ENCODE results near the gene PRM2.

Gene PRM2

DNA sequence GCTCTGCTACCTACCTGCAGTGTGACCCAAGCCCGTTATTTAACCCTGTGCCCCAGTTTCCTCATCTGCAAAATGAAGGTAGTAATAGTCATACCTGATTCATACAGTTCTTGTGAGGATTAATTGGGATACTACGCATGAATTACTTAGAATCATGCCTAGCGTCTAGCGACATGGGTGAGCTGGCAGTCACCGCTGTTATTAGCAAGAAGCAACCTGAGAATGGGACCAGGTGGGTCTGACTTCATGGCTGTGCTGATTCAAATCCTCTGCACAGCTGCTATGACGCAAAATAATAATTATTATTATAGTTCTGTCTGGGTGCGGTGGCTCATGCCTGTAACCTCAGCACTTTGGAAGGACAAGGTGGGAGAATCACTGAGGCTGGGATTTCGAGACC, 28.1 kb downstream of the PRM2 start:
- Histone ChIP-seq H4K20me1 (ENCODE audit: control insufficient read depth, insufficient read depth, low read depth, low read length) (peaks cover 4% of the 10 kb centered on the region), H3K36me3 (ENCODE audit: control insufficient read depth, low read length) (peaks cover 15% of the 10 kb centered on the region), H3K27me3 (ENCODE audit: control insufficient read depth, low read length) (peaks cover 38% of the 10 kb centered on the region), H3K9me3 (ENCODE audit: control insufficient read depth, insufficient read depth, low read length) (no peaks in the 10 kb centered on the region), H3F3A (ENCODE audit: control insufficient read depth, insufficient read depth) (peaks cover 17% of the 10 kb centered on the region), H3K4me3 (ENCODE audit: low read length) (no peak overlapping the region), H3K27ac (ENCODE audit: low read depth, low read length) (no peak overlapping the region), H3K9me2 (replicated peaks; ENCODE audit: control insufficient read depth, low read length) (no peaks in the 10 kb centered on the region), H3K79me2 (ENCODE audit: control insufficient read depth, low read length) (peaks cover 9% of the 10 kb centered on the region), H3K4me1 (ENCODE audit: control insufficient read depth, low read length) (peaks cover 23% of the 10 kb centered on the region), H3K4me2 (ENCODE audit: low read length) (no peak overlapping the region)
- TF ChIP-seq, protein P1, sequence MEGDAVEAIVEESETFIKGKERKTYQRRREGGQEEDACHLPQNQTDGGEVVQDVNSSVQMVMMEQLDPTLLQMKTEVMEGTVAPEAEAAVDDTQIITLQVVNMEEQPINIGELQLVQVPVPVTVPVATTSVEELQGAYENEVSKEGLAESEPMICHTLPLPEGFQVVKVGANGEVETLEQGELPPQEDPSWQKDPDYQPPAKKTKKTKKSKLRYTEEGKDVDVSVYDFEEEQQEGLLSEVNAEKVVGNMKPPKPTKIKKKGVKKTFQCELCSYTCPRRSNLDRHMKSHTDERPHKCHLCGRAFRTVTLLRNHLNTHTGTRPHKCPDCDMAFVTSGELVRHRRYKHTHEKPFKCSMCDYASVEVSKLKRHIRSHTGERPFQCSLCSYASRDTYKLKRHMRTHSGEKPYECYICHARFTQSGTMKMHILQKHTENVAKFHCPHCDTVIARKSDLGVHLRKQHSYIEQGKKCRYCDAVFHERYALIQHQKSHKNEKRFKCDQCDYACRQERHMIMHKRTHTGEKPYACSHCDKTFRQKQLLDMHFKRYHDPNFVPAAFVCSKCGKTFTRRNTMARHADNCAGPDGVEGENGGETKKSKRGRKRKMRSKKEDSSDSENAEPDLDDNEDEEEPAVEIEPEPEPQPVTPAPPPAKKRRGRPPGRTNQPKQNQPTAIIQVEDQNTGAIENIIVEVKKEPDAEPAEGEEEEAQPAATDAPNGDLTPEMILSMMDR (IDR thresholded peaks at IDR 0.05; ENCODE audit: low read depth, low read length, poor library complexity, severe bottlenecking): no peak
- TF ChIP-seq EZH2phosphoT487 (IDR thresholded peaks at IDR 0.05; ENCODE audit: borderline replicate concordance, low read length): no peak

DNA sequence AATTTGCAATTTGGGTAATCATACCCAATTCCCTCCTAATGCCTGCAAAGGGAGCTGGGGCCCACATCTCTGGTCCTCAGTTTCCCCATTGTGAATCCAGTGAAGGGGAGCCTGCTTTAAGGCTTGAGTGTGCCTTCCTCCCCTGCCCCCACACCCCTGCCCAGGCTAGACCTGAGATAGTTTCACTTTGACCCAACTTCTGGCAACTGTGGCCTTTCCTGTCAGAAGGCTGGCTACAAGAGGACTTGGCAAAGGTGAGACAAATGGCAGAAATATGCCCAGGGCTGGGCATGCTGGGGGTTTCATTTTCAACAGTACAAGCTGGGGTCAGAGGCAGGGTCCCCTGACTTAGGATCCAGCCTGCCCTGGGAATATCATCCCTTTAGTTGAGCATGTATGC, 30.3 kb downstream of the PRM2 start:
- Histone ChIP-seq H3K9me3 (ENCODE audit: control insufficient read depth, insufficient read depth, low read length) (no peaks in the 10 kb centered on the region), H3K4me1 (ENCODE audit: control insufficient read depth, low read length) (peaks cover 10% of the 10 kb centered on the region), H3K36me3 (ENCODE audit: control insufficient read depth, low read length) (no peaks in the 10 kb centered on the region), H3K27ac (ENCODE audit: low read depth, low read length) (no peak overlapping the region), H3K9me2 (replicated peaks; ENCODE audit: control insufficient read depth, low read length) (no peaks in the 10 kb centered on the region), H3K79me2 (ENCODE audit: control insufficient read depth, low read length) (no peaks in the 10 kb centered on the region), H3K27me3 (ENCODE audit: control insufficient read depth, low read length) (peaks cover 50% of the 10 kb centered on the region), H3K4me2 (ENCODE audit: low read length) (no peak overlapping the region), H3K4me3 (ENCODE audit: low read length) (no peak overlapping the region), H4K20me1 (ENCODE audit: control insufficient read depth, insufficient read depth, low read depth, low read length) (no peaks in the 10 kb centered on the region; the same call in none of the 2 replicates), H3F3A (ENCODE audit: control insufficient read depth, insufficient read depth) (peaks cover 3% of the 10 kb centered on the region; the same call in 1 of the 2 replicates)
- TF ChIP-seq EZH2phosphoT487 (IDR thresholded peaks at IDR 0.05; ENCODE audit: borderline replicate concordance, low read length): no peak
- TF ChIP-seq, protein P1 (IDR thresholded peaks at IDR 0.05; ENCODE audit: low read depth, low read length, poor library complexity, severe bottlenecking): no peak

DNA sequence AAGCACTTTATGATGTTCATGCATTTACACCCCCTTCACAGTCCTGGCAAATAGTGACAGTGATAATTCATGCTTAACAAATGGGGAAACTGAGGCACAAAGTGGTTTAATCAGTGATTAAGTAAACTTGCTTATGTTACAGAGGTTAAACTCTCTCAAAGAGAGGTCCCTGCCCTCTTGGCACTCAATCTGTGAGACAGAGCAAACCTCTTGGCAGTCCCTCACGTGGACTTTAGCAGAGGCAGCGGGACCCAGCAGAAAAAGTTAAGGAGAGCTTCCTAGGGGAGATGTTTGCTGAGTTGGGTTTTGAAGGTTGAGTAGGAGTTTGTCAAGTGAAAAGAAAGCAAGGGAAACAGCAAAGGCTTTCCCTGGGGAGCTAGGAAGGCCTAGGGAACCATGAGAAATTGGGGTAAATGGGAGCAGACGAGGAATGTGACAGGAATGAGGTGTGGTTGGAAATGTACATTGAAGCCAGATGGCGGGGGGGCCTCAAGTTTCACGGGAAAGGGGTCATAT, 31.0 kb downstream of the PRM2 start:
- no peaks in the 10 kb centered on the region for H3K9me3 ChIP-seq (ENCODE audit: control insufficient read depth, insufficient read depth, low read length)
- H3K79me2 ChIP-seq (ENCODE audit: control insufficient read depth, low read length): no peaks in the 10 kb centered on the region
- H3K27ac ChIP-seq (ENCODE audit: low read depth, low read length): no peak overlapping the region
- H3F3A ChIP-seq (ENCODE audit: control insufficient read depth, insufficient read depth): no peaks in the 10 kb centered on the region
- peaks cover 50% of the 10 kb centered on the region for H3K27me3 ChIP-seq (ENCODE audit: control insufficient read depth, low read length)
- H4K20me1 ChIP-seq (ENCODE audit: control insufficient read depth, insufficient read depth, low read depth, low read length): no peaks in the 10 kb centered on the region; the same call in none of the 2 replicates
- H3K4me3 ChIP-seq (ENCODE audit: low read length): no peak overlapping the region
- no peak for TF ChIP-seq EZH2phosphoT487 (IDR thresholded peaks at IDR 0.05; ENCODE audit: borderline replicate concordance, low read length)
- TF ChIP-seq, protein P1 (IDR thresholded peaks at IDR 0.05; ENCODE audit: low read depth, low read length, poor library complexity, severe bottlenecking): no peak
- H3K4me2 ChIP-seq (ENCODE audit: low read length): no peak overlapping the region
- peaks cover 14% of the 10 kb centered on the region for H3K4me1 ChIP-seq (ENCODE audit: control insufficient read depth, low read length)
- H3K36me3 ChIP-seq (ENCODE audit: control insufficient read depth, low read length): no peaks in the 10 kb centered on the region
- H3K9me2 ChIP-seq (replicated peaks; ENCODE audit: control insufficient read depth, low read length): no peaks in the 10 kb centered on the region
